ENCODE measurements around the gene FIGLA.

Gene FIGLA

DNA sequence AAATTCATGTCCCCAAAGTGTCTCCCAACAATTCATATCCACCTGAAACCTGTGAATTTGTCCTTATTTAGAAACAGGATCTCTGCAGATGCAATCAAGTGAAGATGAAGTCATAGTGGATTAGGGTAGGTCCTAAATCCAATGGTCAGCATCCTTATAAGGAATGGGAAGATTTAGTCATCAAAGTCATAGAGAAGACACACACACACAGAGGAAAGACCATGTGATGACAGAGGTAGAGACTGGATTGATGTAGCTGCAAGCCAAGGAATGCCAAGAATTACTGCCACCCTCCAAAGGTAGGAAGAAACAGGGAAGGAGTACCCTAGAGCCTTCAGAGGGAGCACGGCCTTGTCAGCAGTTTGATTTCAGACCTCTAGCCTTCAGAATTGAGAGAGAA is 40.1 kb downstream of the FIGLA start:
- Histone ChIP-seq H3K4me3 (ENCODE audit: low read length, poor library complexity, severe bottlenecking) (no peak overlapping the region), H3F3A (ENCODE audit: low read depth) (no peaks in the 10 kb centered on the region), H4K20me1 (ENCODE audit: insufficient read depth, low read length, poor library complexity, severe bottlenecking) (no peaks in the 10 kb centered on the region), H3K9ac (ENCODE audit: low read depth, low read length, poor library complexity, severe bottlenecking) (no peak overlapping the region), H3K9me2 (replicated peaks; ENCODE audit: low read depth, low read length) (no peaks in the 10 kb centered on the region), H3K9me3 (ENCODE audit: insufficient read depth, low read depth, low read length) (no peaks in the 10 kb centered on the region), H3K27me3 (ENCODE audit: insufficient read depth, low read length, poor library complexity, severe bottlenecking) (no peaks in the 10 kb centered on the region), H2AFZ (ENCODE audit: low read length) (no peak overlapping the region), H3K4me1 (ENCODE audit: insufficient read depth, low read length, poor library complexity, severe bottlenecking) (no peaks in the 10 kb centered on the region), H3K79me2 (ENCODE audit: insufficient read depth, low read length) (no peaks in the 10 kb centered on the region), H3K4me2 (ENCODE audit: low read depth, low read length, poor library complexity, severe bottlenecking) (no peak overlapping the region), H3K36me3 (ENCODE audit: insufficient read depth, low read length) (no peaks in the 10 kb centered on the region)
- TF ChIP-seq EZH2phosphoT487 (IDR thresholded peaks at IDR 0.05; ENCODE audit: borderline replicate concordance), result no peak
- TF ChIP-seq, protein P1, sequence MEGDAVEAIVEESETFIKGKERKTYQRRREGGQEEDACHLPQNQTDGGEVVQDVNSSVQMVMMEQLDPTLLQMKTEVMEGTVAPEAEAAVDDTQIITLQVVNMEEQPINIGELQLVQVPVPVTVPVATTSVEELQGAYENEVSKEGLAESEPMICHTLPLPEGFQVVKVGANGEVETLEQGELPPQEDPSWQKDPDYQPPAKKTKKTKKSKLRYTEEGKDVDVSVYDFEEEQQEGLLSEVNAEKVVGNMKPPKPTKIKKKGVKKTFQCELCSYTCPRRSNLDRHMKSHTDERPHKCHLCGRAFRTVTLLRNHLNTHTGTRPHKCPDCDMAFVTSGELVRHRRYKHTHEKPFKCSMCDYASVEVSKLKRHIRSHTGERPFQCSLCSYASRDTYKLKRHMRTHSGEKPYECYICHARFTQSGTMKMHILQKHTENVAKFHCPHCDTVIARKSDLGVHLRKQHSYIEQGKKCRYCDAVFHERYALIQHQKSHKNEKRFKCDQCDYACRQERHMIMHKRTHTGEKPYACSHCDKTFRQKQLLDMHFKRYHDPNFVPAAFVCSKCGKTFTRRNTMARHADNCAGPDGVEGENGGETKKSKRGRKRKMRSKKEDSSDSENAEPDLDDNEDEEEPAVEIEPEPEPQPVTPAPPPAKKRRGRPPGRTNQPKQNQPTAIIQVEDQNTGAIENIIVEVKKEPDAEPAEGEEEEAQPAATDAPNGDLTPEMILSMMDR (conservative IDR thresholded peaks at IDR 0.05; ENCODE audit: low read length), result no peak

DNA sequence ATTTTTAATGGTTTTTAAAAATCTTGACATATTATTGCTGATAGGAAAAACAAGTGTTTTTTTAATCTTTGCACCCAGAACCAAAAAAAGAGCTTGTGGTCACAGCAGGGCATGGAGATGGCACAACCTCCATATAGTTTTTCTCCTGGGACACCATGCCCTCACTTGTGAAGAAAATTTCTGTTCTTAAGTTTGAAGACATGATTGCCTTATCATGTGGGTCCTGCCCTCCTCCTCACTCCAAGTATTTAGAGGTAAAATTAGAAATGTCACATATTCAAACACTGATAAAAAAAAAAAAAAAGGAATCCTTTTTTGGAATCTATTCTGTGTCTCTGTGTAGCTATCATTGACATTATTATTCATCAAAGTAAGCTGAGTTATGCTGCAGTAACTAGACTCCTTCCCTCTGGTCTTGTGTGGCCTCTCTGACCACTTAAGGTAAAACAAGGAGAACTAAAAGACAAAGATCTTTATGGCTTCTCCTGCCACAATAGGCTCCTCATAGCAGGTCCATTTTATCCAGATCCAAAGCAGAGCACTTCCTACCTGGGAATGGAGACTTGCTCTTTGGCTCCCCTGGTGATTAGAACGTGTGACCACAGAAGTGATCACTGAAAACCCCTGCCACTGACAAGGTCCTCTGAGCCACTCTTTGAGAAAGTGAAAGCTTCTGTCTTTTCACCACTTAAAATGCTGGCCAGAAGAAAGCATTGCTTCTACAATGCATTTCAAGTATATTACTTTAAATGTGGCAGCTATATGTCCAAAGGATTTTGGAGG is 42.2 kb downstream of the FIGLA start:
- no peak for TF ChIP-seq EZH2phosphoT487 (IDR thresholded peaks at IDR 0.05; ENCODE audit: borderline replicate concordance)
- TF ChIP-seq, protein P1 (conservative IDR thresholded peaks at IDR 0.05; ENCODE audit: low read length), result no peak
- Histone ChIP-seq H3K9me3 (ENCODE audit: insufficient read depth, low read depth, low read length) (no peaks in the 10 kb centered on the region), H4K20me1 (ENCODE audit: insufficient read depth, low read length, poor library complexity, severe bottlenecking) (no peaks in the 10 kb centered on the region), H3F3A (ENCODE audit: low read depth) (no peaks in the 10 kb centered on the region), H3K4me2 (ENCODE audit: low read depth, low read length, poor library complexity, severe bottlenecking) (no peak overlapping the region), H3K4me3 (ENCODE audit: low read length, poor library complexity, severe bottlenecking) (no peak overlapping the region), H2AFZ (ENCODE audit: low read length) (no peak overlapping the region), H3K36me3 (ENCODE audit: insufficient read depth, low read length) (no peaks in the 10 kb centered on the region), H3K27me3 (ENCODE audit: insufficient read depth, low read length, poor library complexity, severe bottlenecking) (no peaks in the 10 kb centered on the region), H3K4me1 (ENCODE audit: insufficient read depth, low read length, poor library complexity, severe bottlenecking) (no peaks in the 10 kb centered on the region), H3K79me2 (ENCODE audit: insufficient read depth, low read length) (no peaks in the 10 kb centered on the region), H3K9me2 (replicated peaks; ENCODE audit: low read depth, low read length) (no peaks in the 10 kb centered on the region), H3K9ac (ENCODE audit: low read depth, low read length, poor library complexity, severe bottlenecking) (no peak overlapping the region)

DNA sequence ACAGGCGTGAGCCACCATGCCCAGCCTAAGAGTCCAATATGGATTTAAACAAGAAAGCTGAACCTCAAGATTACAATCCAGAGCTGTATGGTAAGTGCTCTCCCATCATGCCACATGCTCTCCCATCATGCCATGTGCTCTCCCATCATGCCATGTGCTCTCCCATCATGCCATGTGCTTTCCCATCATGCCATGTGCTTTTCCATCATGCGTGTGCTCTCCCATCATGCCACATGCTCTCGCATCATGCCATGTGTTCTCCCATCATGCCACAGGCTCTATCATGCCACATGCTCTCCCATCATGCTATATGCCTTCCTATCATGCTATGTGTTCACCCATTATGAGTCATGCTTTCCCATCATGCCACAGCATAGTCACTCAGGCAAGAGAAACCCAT is 43.2 kb downstream of the FIGLA start:
- Histone ChIP-seq H3K9me2 (replicated peaks; ENCODE audit: low read depth, low read length) (no peaks in the 10 kb centered on the region), H2AFZ (ENCODE audit: low read length) (no peak overlapping the region), H3K4me2 (ENCODE audit: low read depth, low read length, poor library complexity, severe bottlenecking) (no peak overlapping the region), H3K27me3 (ENCODE audit: insufficient read depth, low read length, poor library complexity, severe bottlenecking) (no peaks in the 10 kb centered on the region), H3K9ac (ENCODE audit: low read depth, low read length, poor library complexity, severe bottlenecking) (no peak overlapping the region), H3K9me3 (ENCODE audit: insufficient read depth, low read depth, low read length) (no peaks in the 10 kb centered on the region), H3K79me2 (ENCODE audit: insufficient read depth, low read length) (no peaks in the 10 kb centered on the region), H3K36me3 (ENCODE audit: insufficient read depth, low read length) (no peaks in the 10 kb centered on the region), H3K4me3 (ENCODE audit: low read length, poor library complexity, severe bottlenecking) (no peak overlapping the region), H3K4me1 (ENCODE audit: insufficient read depth, low read length, poor library complexity, severe bottlenecking) (no peaks in the 10 kb centered on the region), H3F3A (ENCODE audit: low read depth) (no peaks in the 10 kb centered on the region), H4K20me1 (ENCODE audit: insufficient read depth, low read length, poor library complexity, severe bottlenecking) (no peaks in the 10 kb centered on the region)
- TF ChIP-seq EZH2phosphoT487 (IDR thresholded peaks at IDR 0.05; ENCODE audit: borderline replicate concordance), result no peak
- TF ChIP-seq, protein P1 (conservative IDR thresholded peaks at IDR 0.05; ENCODE audit: low read length), result no peak
